HG02571 (cell line): ENCODE data around the gene SCGB1D4.

ENCODE experiments used
- ATAC-seq: cut with Tn5 transposase; IDR thresholded peaks from one replicate; pipeline ENCODE4 v1.9.1; 2021; ENCODE audit warnings: mild to moderate bottlenecking, moderate library complexity; ENCODE audit not compliant: unreplicated experiment

Gene SCGB1D4

GRCh38 chr11:62280452-62280851 is 18.4 kb downstream of the SCGB1D4 start:
- ATAC-seq: no peak

- no peak for ATAC-seq
Observed at GRCh38 chr11:62273789-62274275, 25.0 kb downstream of the SCGB1D4 start.

- ATAC-seq: no peak
Observed at GRCh38 chr11:62273284-62273683, 25.6 kb downstream of the SCGB1D4 start.

- no peak for ATAC-seq
Observed at GRCh38 chr11:62269654-62270278, 29.1 kb downstream of the SCGB1D4 start, which contains the start of gene SCGB2A2. Gene SCGB2A2, plus strand, starts transcription at chr11:62270158. Its CDS starts 59 bp downstream, at chr11:62270217.

- ATAC-seq: no peak
Observed at GRCh38 chr11:62267576-62267975, 31.3 kb downstream of the SCGB1D4 start.

- ATAC-seq: no peak
Observed at GRCh38 chr11:62267050-62267449, 31.8 kb downstream of the SCGB1D4 start.

- no peak for ATAC-seq
Observed at GRCh38 chr11:62266558-62266957, 32.3 kb downstream of the SCGB1D4 start.

- ATAC-seq: no peak
Observed at GRCh38 chr11:62264004-62264403, 34.9 kb downstream of the SCGB1D4 start.

- no peak for ATAC-seq
Observed at GRCh38 chr11:62260261-62260953, 38.5 kb downstream of the SCGB1D4 start.

- no peak for ATAC-seq
Observed at GRCh38 chr11:62256281-62256680, 42.6 kb downstream of the SCGB1D4 start.

- no peak for ATAC-seq
Observed at GRCh38 chr11:62253999-62254542, 44.8 kb downstream of the SCGB1D4 start.

GRCh38 chr11:62251698-62252097 is 47.2 kb downstream of the SCGB1D4 start:
- no peak for ATAC-seq
